Right kidney (tissue), 1 donor: Measurements from ENCODE around the gene FGD4.

Experiments
- DNase-seq: peaks from one replicate; pipeline ENCODE4 v3.0.0-alpha.2; 2016

FGD4 gene

DNA sequence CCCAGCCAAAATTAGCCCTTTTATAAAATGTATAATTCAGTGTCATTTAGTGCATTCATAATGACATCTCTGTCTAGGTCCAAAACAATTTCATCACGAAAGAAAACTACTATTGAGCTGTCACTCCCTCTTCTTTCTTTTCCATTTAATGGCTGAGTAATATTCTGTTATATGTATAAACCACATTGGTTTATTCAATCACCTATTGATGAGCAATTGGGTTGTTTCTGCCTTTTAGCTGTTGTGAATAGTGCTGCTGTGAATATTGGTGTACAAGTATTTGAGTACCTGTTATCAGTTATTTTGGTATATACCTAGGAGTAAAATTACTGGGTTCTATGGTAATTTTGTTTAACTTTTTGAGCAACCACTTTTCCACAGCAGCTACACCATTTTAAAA is 287.0 kb downstream of the FGD4 start:
- no peak for DNase-seq

DNA sequence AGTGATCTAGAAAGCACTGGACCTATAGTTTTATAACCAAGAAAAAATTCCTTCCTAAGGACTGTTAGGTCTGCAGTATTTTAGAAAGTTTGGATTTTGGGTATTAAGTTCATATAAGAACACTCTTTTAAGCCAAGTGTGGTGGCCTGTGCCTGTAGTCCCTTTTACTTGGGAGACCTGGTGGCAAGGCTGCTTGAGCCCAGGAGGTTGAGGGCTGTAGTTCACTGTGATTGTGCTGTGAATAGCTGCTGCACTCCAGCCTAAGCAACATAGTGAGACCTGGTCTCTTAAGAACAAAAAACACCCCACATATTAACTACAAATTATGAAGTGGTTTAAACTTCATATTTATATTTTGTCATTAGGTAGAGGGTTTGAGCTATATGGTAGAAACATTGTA is 289.4 kb downstream of the FGD4 start:
- DNase-seq, result no peak

DNA sequence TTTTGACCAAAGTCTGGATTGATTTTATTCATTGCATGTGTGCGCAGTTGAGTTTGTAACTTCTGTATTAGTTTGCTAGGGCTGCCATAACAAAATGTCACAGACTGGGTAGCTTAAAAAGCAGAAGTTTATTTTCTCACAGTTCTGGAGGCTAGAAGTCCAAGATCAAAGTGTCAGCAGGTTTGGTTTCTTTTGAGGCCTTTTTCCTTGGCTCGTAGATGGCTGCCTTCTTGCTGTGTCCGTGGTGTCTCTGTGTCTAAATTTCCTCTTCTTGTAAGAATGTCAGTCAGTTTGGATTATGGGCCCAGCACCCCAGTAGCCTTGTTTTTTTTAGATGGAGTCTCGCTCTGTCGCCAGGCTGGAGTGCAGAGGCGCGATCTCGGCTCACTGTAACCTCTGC is 291.6 kb downstream of the FGD4 start:
- DNase-seq, result no peak

DNA sequence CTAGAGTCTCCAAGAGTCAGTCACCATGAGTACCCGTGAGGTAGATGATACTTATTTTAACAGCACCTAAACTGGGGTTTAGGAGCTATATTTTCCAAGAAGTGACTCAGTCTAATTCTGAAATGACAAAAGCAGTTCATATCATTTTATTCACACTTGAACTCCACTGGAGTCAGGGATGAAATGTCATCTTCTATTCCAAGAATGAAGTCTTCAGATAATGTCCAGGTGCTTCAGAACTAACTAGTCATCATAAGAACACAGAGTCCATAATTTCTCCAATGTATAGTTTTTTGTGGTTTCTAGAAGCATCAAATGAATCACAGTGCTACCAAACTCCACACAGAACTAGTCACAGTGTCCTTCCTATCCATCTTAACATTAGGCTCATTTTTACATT is 293.0 kb downstream of the FGD4 start:
- DNase-seq, result no peak

DNA sequence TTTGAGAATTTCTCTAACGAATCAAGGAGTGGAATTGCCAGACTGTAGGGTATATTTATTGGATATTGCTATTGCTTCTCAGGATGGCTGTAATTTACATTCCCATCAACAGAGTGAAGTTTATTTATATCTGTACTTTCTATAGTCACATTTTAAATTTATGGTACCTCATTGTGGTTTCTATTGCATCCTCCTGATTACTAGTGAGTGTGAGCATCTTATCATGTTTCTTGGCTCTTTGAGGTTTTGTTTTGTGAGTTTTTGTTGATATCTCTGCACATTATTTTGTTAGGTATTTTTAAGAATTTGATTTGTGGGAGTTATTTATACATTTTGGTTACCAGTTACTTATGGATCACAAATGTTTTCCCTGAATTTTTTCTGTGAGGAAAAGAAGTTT is 293.7 kb downstream of the FGD4 start:
- no peak for DNase-seq
